ENCODE data around the gene ST6GALNAC3.
"Not testable (repeated sequence)": the region's sequence is repeated elsewhere in the genome, so short reads cannot be mapped to it uniquely, and the experiment has no call there.

Gene ST6GALNAC3

GRCh38 chr1:76074321-76075187, at the start of gene ST6GALNAC3:
TSS of gene ST6GALNAC3 (plus strand) at chr1:76074746.
- DNase-seq = peak; percentile 60 to 74

GRCh38 chr1:76027341-76027740, 47.2 kb upstream of the ST6GALNAC3 start:
- DNase-seq = no peak

- no peak for DNase-seq
These were observed 45.2 kb upstream of the ST6GALNAC3 start for GRCh38 chr1:76029331-76029730.

DNA sequence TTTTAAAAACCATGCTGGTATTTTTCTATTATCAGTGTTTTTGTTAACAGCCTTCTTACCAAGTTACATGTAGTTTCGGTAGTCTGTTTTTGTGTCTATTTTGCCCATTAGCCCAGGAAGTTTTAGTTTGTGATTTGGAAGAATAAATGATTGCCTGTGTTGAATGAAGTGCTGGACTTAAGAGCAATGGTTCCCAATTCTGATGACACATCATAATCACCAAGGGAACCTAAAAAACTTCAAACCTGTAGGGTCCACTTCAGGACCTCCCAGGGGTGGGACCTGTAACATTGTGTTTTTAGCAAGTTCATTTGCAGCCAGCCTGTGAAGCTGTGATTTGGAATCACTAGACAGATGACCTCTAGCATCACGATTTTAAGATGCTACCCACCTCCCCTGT, 43.0 kb upstream of the ST6GALNAC3 start:
- no peak for DNase-seq

- no peak for DNase-seq
These were observed 40.6 kb upstream of the ST6GALNAC3 start for GRCh38 chr1:76033800-76034475.

GRCh38 chr1:76035053-76035452, 39.5 kb upstream of the ST6GALNAC3 start:
- no peak for DNase-seq

- no peak for DNase-seq
These were observed 37.2 kb upstream of the ST6GALNAC3 start for GRCh38 chr1:76037324-76037723.

GRCh38 chr1:76038287-76039004, 36.1 kb upstream of the ST6GALNAC3 start:
- no peak for DNase-seq

DNA sequence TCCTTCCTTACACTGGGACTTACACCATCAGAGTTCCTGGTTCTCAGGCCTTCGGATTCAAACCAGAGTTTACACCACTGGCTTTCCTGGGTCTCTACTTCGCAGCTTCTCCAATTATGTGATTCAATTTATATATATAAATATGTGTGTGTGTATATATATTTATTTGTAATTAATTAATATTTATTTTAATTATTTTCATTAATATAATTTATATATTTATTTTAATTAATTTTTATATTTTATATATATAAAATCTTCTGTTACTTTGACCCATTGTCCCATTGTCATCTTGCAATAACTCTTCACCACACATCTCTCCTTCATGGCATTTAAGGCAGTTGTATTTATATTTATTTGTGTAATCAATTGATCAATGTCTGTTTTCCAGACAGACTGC, 28.4 kb upstream of the ST6GALNAC3 start:
- DNase-seq = no peak

DNA sequence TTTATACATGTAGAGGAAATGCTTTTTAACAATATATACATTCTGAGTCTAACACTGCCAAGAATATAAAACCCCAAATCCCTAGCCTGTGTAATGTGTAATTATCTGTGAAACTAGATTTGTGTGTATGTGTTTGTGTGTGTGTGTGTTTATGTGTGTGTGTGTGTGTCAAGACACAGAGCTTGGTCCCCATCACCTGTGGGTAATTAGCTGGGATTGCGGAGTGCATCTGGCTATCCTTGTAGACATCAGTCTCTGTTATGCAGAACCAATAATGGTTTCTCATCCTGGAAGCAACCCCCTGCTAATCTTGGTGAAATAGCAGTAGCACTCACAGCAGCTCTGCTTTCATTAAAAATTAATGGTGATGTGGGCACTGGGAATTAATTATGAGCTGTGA, 26.3 kb upstream of the ST6GALNAC3 start:
- DNase-seq = no peak

GRCh38 chr1:76048926-76049325, 25.6 kb upstream of the ST6GALNAC3 start:
- DNase-seq = no peak

DNA sequence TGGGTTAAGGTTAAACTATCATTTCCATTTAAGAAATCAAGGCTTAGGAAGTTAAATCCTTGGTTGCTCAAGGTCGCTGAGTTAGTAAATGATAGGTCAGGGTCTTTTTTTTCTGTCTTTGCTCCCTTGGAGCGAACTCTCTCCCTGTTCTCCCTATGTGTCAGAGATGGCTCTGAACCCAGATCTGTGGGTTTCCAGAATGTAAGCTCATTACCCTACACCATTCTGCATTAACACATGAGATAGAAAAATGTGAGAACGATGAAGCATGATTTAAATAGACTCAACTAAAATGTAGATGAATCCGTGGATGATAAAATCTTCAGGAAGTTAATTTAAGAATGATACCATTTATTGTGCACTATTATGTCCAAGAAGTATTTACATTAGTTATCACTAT, 25.0 kb upstream of the ST6GALNAC3 start:
- DNase-seq = no peak

DNA sequence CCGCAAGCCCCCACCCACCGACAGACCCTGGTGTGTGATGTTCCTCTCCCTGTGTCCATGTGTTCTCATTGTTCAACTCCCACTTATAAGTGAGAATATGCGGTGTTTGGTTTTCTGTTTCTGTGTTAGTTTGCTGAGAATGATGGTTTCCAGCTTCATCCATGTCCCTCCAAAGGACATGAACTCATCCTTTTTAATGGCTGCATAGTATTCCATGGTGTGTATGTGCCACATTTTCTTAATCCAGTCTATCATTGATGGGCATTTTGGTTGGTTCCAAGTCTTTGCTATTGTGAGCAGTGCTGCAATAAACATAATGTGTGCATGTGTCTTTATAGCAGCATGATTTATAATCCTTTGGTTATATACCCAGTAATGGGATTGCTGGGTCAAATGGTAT, 24.5 kb upstream of the ST6GALNAC3 start:
- DNase-seq = not testable (repeated sequence)

DNA sequence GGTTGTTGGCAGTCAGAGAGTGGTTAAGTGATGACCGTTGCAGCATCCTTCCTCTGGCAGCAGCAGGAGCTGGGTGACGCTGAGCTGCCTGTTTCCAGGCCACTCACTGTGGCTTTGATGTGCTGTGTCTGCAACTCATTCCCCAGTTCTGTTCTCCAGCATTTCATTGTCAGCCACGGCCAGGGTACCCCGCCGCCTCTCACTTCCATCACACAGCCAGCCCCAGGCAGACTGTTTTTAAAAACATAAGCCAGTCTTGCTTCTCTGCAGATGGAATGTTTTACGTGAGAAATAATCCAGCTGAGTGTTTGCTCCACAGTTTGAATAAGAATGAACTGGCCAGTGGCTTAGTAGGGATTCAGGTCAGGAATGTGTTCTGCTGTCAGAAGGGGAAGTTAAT, 21.5 kb upstream of the ST6GALNAC3 start:
- no peak for DNase-seq

GRCh38 chr1:76054359-76054758, 20.2 kb upstream of the ST6GALNAC3 start:
- DNase-seq = no peak

DNA sequence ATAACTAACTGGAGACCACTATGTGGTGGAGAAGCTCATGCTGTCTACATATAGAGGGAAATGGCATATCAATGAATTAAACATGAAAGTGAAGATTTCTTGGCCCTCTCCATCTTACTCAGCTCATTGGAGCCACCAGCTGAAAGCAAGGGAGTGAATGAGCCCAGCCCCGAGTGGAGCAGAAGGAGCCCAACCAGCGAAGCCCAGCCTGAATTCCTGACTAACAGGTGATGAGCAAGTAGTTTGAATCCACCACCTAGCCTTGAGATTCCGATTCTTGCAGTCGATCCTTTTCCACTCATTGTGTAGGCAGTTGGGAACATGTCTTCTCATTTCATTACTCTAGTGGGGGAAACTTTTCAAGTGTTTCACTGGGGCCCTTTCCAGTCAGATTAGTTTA, 18.6 kb upstream of the ST6GALNAC3 start:
- DNase-seq = no peak

DNA sequence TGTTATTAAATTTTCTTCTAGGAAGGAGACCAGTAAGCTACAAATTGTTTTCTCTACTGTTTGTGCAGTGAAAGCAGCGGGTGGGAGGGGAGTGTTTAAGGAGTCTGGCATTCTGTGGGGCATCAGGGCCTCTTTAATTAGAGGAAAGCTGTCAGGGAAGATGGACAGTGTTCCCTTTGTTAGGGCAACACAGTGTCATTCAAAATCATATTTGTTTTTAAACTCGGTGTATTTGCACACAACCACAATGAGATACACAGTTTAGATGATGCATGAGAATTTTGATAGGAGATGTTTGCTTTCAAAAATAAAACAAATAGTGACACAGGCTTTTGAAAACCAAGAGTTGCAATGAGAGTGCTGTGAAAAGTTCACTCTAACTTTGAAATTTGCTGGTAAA, 15.1 kb upstream of the ST6GALNAC3 start:
- no peak for DNase-seq

GRCh38 chr1:76065270-76065669, 9.3 kb upstream of the ST6GALNAC3 start:
- DNase-seq = no peak

DNA sequence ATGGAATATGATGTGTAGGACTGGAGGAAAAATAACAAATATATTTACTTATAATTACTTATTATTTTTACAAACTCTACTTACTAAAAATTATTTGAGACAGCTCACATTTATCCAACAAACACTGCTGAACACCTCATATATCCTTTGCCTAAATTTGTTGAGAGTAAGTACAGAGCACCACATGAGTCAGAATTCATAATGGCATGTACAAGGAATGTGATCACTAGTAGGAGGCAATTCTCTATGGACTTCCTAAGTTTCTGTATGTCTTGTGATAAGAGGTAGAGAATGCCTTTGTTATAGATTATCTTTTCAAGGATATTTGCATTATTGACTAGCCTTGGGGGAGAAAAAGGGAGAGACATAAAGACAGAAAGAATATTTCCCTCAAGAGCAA, 8.2 kb upstream of the ST6GALNAC3 start:
- no peak for DNase-seq

- no peak for DNase-seq
These were observed 6.0 kb upstream of the ST6GALNAC3 start for GRCh38 chr1:76068542-76068941.

GRCh38 chr1:76068953-76069561, 5.5 kb upstream of the ST6GALNAC3 start:
- no peak for DNase-seq

DNA sequence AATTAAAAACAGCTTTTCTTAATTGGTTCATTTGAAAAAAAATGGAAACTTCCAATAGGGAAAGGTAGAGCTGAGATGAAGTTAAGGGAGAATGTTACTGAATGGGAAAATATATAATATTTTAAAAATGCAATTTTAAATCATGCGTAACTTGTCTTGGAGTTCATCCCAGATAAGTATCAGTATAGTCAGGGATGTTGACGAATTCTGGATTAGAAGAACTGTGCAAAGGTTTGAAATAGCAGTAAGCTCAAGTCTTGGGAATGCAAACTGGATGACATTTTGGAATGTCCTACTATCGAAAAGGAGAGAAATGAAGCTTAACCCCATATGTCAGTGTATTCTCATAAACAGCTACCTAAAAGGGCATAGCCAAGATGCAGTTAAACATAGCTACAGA, 4.0 kb upstream of the ST6GALNAC3 start:
- DNase-seq = no peak

DNA sequence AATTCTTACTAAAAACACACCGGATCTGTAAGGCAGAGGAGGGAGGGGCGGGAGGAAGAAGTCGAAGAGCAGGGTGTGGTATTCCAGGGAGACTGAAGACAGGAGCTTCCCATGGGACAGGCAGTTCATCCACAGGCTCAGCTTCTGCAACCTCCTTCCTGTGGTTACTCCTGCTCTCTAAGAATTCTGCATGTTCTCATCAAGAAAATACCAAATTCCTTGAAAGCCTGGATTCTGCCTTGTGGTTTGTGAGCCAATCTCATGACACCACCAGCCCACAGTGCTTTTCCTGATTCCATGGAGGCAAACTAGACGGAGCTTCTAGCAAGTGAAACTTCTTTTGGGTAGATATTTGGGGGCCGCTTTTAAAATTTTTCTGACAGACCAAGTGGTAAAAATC, 1.1 kb upstream of the ST6GALNAC3 start:
- no peak for DNase-seq

- DNase-seq = no peak
These were observed 593 bp downstream of the ST6GALNAC3 start for GRCh38 chr1:76075188-76075489.

All from stimulated activated CD4-positive, alpha-beta T cell treated with anti-CD3 and anti-CD28 coated beads, Interleukin-2, amount 100 ng/mL, for 48 hours (primary cell).